IMR-90 (cell line): ENCODE measurements around the gene UXS1. TPM values are rescaled to one million over a fixed set of nuclear protein-coding genes. Genes with fewer than 3 reads are reported as not detected.

Experiments
- ATAC-seq: fragments of 200-7000 bp; cut with Tn5 transposase; 2 replicates; pipeline ENCODE4 v1.9.1; 2020; ENCODE audit warnings: low read depth, mild to moderate bottlenecking, moderate library complexity
- BruUV-seq: library from RNA; stranded (reverse); fragments of 400-500 nt; replicated peaks from 2 replicates; lab custom pipeline; 2021; lab: Mats Ljungman, UMichigan
- CTCF ChIA-PET: fragments of 300-600 bp; formaldehyde crosslinking; extraction: SDS; loops from one replicate; lab custom pipeline; 2021; ENCODE audit warnings: antibody characterized with exemption; lab: Yijun Ruan, JAX
- POLR2A ChIA-PET: fragments of 300-600 bp; sonication (Branson Sonifier 250); formaldehyde crosslinking; loops from one replicate; lab custom pipeline; 2022; ENCODE audit warnings: antibody characterized with exemption; ENCODE audit not compliant: unreplicated experiment; lab: Charles Lee
- DNase-seq: peaks from one replicate; pipeline ENCODE4 v3.0.0; 2013
- H2AFZ ChIP-seq: replicated peaks from 2 replicates; pipeline ENCODE3; 2013; ENCODE audit warnings: low read length, mild to moderate bottlenecking; ENCODE audit not compliant: poor library complexity
- H2AK5ac ChIP-seq: 2 replicates; pipeline ENCODE4 v1.6.1; 2013; ENCODE audit warnings: low read depth, low read length, inconsistent platforms
- H2AK9ac ChIP-seq: replicated peaks from 2 replicates; pipeline ENCODE3; 2013; ENCODE audit warnings: mild to moderate bottlenecking, low read depth, low read length, moderate library complexity; ENCODE audit not compliant: poor library complexity
- H2BK120ac ChIP-seq: 2 replicates; pipeline ENCODE4 v1.6.1; 2013; ENCODE audit warnings: low read depth, low read length, inconsistent platforms
- H2BK15ac ChIP-seq: 3 replicates; pipeline ENCODE4 v1.6.1; 2013; ENCODE audit warnings: low read depth, low read length, inconsistent platforms
- H2BK20ac ChIP-seq: 2 replicates; pipeline ENCODE4 v1.6.1; 2013; ENCODE audit warnings: low read depth, mild to moderate bottlenecking, inconsistent platforms, low read length, moderate library complexity
- H2BK5ac ChIP-seq: 2 replicates; pipeline ENCODE4 v1.6.1; 2013; ENCODE audit warnings: mild to moderate bottlenecking, low read depth, low read length, inconsistent platforms; ENCODE audit not compliant: poor library complexity, severe bottlenecking
- H3K14ac ChIP-seq: replicated peaks from 2 replicates; pipeline ENCODE4 v1.6.1; 2013; ENCODE audit warnings: low read depth, low read length, inconsistent platforms
- H3K18ac ChIP-seq: 2 replicates; pipeline ENCODE4 v1.6.1; 2013; ENCODE audit warnings: low read depth, low read length, control low read depth
- H3K23ac ChIP-seq: 2 replicates; pipeline ENCODE4 v1.6.1; 2013; ENCODE audit warnings: low read depth, low read length, inconsistent platforms
- H3K27ac ChIP-seq: 2 replicates; pipeline ENCODE4 v1.5.1; 2013; ENCODE audit warnings: mild to moderate bottlenecking, control low read depth, low read length; ENCODE audit not compliant: insufficient read depth
- H3K27me3 ChIP-seq: 2 replicates; pipeline ENCODE4 v1.6.1; 2013; ENCODE audit warnings: low read length; ENCODE audit not compliant: control insufficient read depth, insufficient read depth
- H3K36me3 ChIP-seq: 2 replicates; pipeline ENCODE4 v1.6.1; 2013; ENCODE audit warnings: low read length, mixed read lengths; ENCODE audit not compliant: control insufficient read depth, insufficient read depth
- H3K4ac ChIP-seq: 2 replicates; pipeline ENCODE4 v1.6.1; 2013; ENCODE audit warnings: low read depth, low read length, inconsistent platforms
- H3K4me1 ChIP-seq: 2 replicates; pipeline ENCODE4 v1.6.1; 2013; ENCODE audit warnings: low read length, mixed read lengths; ENCODE audit not compliant: control insufficient read depth, insufficient read depth
- H3K4me2 ChIP-seq: 2 replicates; pipeline ENCODE4 v1.6.1; 2013; ENCODE audit warnings: low read depth, mild to moderate bottlenecking, control low read depth, low read length, moderate library complexity
- H3K4me3 ChIP-seq: 2 replicates; pipeline ENCODE4 v1.5.1; 2013; ENCODE audit warnings: low read depth, mild to moderate bottlenecking, control low read depth, low read length, moderate library complexity; ENCODE audit not compliant: insufficient read depth
- H3K56ac ChIP-seq: 2 replicates; pipeline ENCODE4 v1.6.1; 2013; ENCODE audit warnings: low read length, inconsistent platforms; ENCODE audit not compliant: insufficient read depth; ENCODE audit errors: extremely low read depth
- H3K79me1 ChIP-seq, 2 experiments: 2 replicates each; pipeline ENCODE4 v1.6.1; 2013; ENCODE audit warnings: low read length in 2 of 2, inconsistent platforms in 1 of 2, low read depth in 1 of 2
- H3K9ac ChIP-seq: 2 replicates; pipeline ENCODE4 v1.6.1; 2013; ENCODE audit warnings: low read depth, low read length, control low read depth
- H3K9me1 ChIP-seq: 2 replicates; pipeline ENCODE4 v1.6.1; 2013; ENCODE audit warnings: low read length, inconsistent platforms; ENCODE audit not compliant: insufficient read depth
- H3K9me3 ChIP-seq: 2 replicates; pipeline ENCODE4 v1.6.1; 2013; ENCODE audit warnings: low read length; ENCODE audit not compliant: control insufficient read depth, insufficient read depth
- H4K20me1 ChIP-seq: 2 replicates; pipeline ENCODE4 v1.6.1; 2013; ENCODE audit warnings: low read length, inconsistent platforms; ENCODE audit not compliant: insufficient read depth
- H4K5ac ChIP-seq: 2 replicates; pipeline ENCODE4 v1.6.1; 2013; ENCODE audit warnings: mild to moderate bottlenecking, low read depth, low read length, control low read depth
- H4K8ac ChIP-seq, 2 experiments: 2 replicates each; pipeline ENCODE4 v1.6.1; 2013; ENCODE audit warnings: low read depth in 2 of 2, low read length in 2 of 2, control low read depth in 1 of 2, inconsistent platforms in 1 of 2
- H4K91ac ChIP-seq: 2 replicates; pipeline ENCODE4 v1.6.1; 2013; ENCODE audit warnings: low read depth, low read length, inconsistent platforms; ENCODE audit not compliant: insufficient read depth
- CHD1 ChIP-seq: IDR thresholded peaks from 2 replicates; pipeline ENCODE4 v1.6.1; 2012; ENCODE audit warnings: low read depth, low read length, improper control_type of control experiment
- RAD21 ChIP-seq: IDR thresholded peaks from 2 replicates; pipeline ENCODE4 v1.6.1; 2012; ENCODE audit warnings: low read length, improper control_type of control experiment
- WGBS, 2 experiments: methylation state at CpG; one replicate each; pipeline versions ENCODE4 v1.1.5 to v1.1.7; 2013; ENCODE audit warnings: missing lambda C conversion rate in 2 of 2; ENCODE audit not compliant: insufficient read length in 1 of 2; ENCODE audit errors: extremely low coverage in 2 of 2; 5-methylcytosine and 5-hydroxymethylcytosine counted together
- dilution Hi-C: fragments of 300-500 bp; cut with HindIII; formaldehyde crosslinking; loops from one replicate; pipeline ENCODE4 v1.14.3; 2018; ENCODE audit warnings: low sequenced_read_pairs; ENCODE audit not compliant: unreplicated experiment
- in situ Hi-C: fragments of 300-500 bp; cut with MboI; formaldehyde crosslinking; loops from 3 replicates; pipeline ENCODE4 v1.14.3; 2019; ENCODE audit warnings: low sequenced_read_pairs, inconsistent platforms, mixed read lengths
- intact Hi-C: fragments of 100-400 bp; cut with micrococcal nuclease; formaldehyde crosslinking; loops from 2 replicates; pipeline ENCODE4 v1.10.0; 2022
- polyA plus RNA-seq, 3 experiments: library from polyadenylated mRNA; depleted of rRNA; stranded (reverse); fragments of >200 nt; gene quantifications; 2 replicates each; pipeline ENCODE4 v1.2.3, GENCODE V29; 2012; ENCODE audit warnings: low replicate concordance in 1 of 3
- total RNA-seq: library from RNA; depleted of rRNA; stranded (reverse); fragments of >200 nt; gene quantifications from 2 replicates; pipeline ENCODE4 v1.2.3, GENCODE V29; 2012

UXS1 gene
- total and polyA plus RNA-seq, 2 of the 4 experiments (the other 2 are of a cell fraction), result 33.7 to 54.3 TPM

- Histone ChIP-seq H3K4me3 (no peak overlapping the region), H2BK120ac (no peak overlapping the region), H3K9me1 (no peaks in the 10 kb centered on the region), H4K5ac (no peak overlapping the region), H3K18ac (no peak overlapping the region), H3K36me3 (no peaks in the 10 kb centered on the region), H2AK9ac (no peak overlapping the region), H3K4me1 (no peaks in the 10 kb centered on the region), H3K56ac (no peak overlapping the region), H4K20me1 (no peaks in the 10 kb centered on the region), H2AFZ (no peak overlapping the region), H3K27me3 (peaks cover 2% of the 10 kb centered on the region), H2BK15ac (no peak overlapping the region), H2BK20ac (no peak overlapping the region), H3K9ac (no peak overlapping the region), H3K4ac (no peak overlapping the region), H2BK5ac (no peak overlapping the region), H4K8ac (no peak overlapping the region), H3K14ac (no peak overlapping the region), H3K27ac (no peak overlapping the region), H3K79me1 (no peaks in the 10 kb centered on the region), H3K23ac (no peak overlapping the region), H2AK5ac (no peak overlapping the region), H3K9me3 (peaks cover 2% of the 10 kb centered on the region; the same call in 1 of the 2 replicates), H4K91ac (no peak overlapping the region), H3K4me2 (no peak overlapping the region)
- in situ Hi-C loops, result no loop called here
- intact Hi-C loops, result no loop called here
- BruUV-seq, result no TSS peak
- TF ChIP-seq CHD1 (no peak), RAD21 (no peak)
- POLR2A ChIA-PET, result no interaction called here
- DNase-seq (no peak), ATAC-seq (no peak)
- CTCF ChIA-PET, result interaction anchor here (0.9 to 1.0 kb wide), 2 partner anchors 9 to 103 kb away, joined by 3 to 4 read pairs; no protein-coding TSS in a partner anchor
- no CpG with 5 or more reads among the region's 1 CpG for WGBS, 2 experiments
- dilution Hi-C loops, result no loop called here
These were observed 14.3 kb upstream of the UXS1 start for GRCh38 chr2:106208399-106208798.
